IgD-negative memory B cell (primary cell): ENCODE results near the gene KMT2C. TPM values are rescaled to one million over a fixed set of nuclear protein-coding genes. Genes with fewer than 3 reads are reported as not detected.

Experiments used
- H3K27ac Mint-ChIP-seq, 3 donors: one replicate each; pipeline ENCODE4 v1.8.0; 2020 to 2022; ENCODE audit warnings: mild to moderate bottlenecking in 3 of 3, mixed read lengths in 3 of 3, moderate library complexity in 1 of 3
- H3K27me3 Mint-ChIP-seq: one replicate; pipeline ENCODE4 v1.8.0; 2021; ENCODE audit warnings: mixed read lengths
- H3K36me3 Mint-ChIP-seq: one replicate; pipeline ENCODE4 v1.8.0; 2020; ENCODE audit warnings: mild to moderate bottlenecking, mixed read lengths
- H3K4me1 Mint-ChIP-seq, 3 donors: one replicate each; pipeline ENCODE4 v1.8.0; 2020 to 2022; ENCODE audit warnings: mixed read lengths in 3 of 3, mild to moderate bottlenecking in 1 of 3
- H3K4me3 Mint-ChIP-seq, 4 donors: one replicate each; pipeline ENCODE4 v1.8.0; 2020 to 2022; ENCODE audit warnings: mild to moderate bottlenecking in 4 of 4, mixed read lengths in 4 of 4, moderate library complexity in 3 of 4
- H3K9me3 Mint-ChIP-seq, 3 donors: one replicate each; pipeline ENCODE4 v1.8.0; 2020 to 2021; ENCODE audit warnings: mixed read lengths in 3 of 3, mild to moderate bottlenecking in 1 of 3
- polyA plus RNA-seq: library from polyadenylated mRNA; unstranded; fragments of 300-500 nt; fragmentation: Illumina TruSeq; gene quantifications from one replicate; pipeline ENCODE4 v1.2.3, GENCODE V29; 2021

KMT2C gene
- polyA plus RNA-seq, 1 donor from 2014 or later: 23.7 TPM

DNA sequence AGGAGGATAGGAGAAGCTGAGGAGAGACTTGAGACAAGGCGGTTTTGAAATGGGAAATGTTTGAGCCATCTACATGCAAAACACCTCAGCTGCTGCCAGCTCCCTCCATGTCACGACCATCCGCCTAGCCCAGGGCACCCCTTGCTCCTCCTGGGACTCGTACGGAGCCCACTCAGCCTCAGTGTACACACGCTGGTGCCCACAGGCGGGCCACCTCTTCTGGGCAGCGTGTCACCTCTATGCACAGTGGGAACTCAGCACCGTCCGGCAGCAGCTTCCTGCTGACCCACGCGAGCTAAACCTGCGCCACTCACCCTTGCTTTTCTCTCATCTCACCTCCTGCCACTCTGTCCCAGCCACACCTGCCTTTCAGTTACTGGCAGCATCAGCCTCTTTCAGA, 302.0 kb downstream of the KMT2C start:
- Mint-ChIP-seq H3K36me3 (peaks cover 6% of the 10 kb centered on the region), H3K4me1 (peaks cover 0 to 4% (median 0%) of the 10 kb centered on the region in 3 donors), H3K27me3 (no peaks in the 10 kb centered on the region), H3K27ac (peak overlapping the region in 1 of 3 donors; percentile 80), H3K4me3 (peak overlapping the region in 2 of 4 donors; percentile 47 to 48), H3K9me3 (no peaks in the 10 kb centered on the region)

DNA sequence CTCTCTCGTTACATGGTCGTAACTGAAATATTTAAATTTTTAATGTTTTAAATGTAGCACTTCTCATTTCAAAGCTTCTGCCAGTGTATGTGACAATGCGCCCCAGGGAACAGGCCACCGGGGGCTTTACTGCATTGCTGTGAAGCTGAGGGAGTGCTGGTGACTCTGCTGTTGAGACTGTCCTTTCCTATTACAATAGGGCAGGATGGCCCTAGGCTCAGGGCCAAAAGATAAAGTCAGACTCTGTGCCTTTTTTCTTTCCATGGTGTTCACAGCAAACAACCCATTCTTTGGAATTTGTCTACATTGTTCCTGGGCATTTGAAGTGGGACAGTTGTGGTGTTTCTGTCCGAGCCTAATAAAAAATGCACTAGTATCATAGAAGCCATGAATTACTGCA, 303.0 kb downstream of the KMT2C start:
- H3K4me1 Mint-ChIP-seq: peaks cover 0 to 4% (median 0%) of the 10 kb centered on the region in 3 donors
- peaks cover 6% of the 10 kb centered on the region for H3K36me3 Mint-ChIP-seq
- H3K4me3 Mint-ChIP-seq: no peak overlapping the region
- no peaks in the 10 kb centered on the region for H3K27me3 Mint-ChIP-seq
- no peak overlapping the region for H3K27ac Mint-ChIP-seq
- no peaks in the 10 kb centered on the region for H3K9me3 Mint-ChIP-seq

DNA sequence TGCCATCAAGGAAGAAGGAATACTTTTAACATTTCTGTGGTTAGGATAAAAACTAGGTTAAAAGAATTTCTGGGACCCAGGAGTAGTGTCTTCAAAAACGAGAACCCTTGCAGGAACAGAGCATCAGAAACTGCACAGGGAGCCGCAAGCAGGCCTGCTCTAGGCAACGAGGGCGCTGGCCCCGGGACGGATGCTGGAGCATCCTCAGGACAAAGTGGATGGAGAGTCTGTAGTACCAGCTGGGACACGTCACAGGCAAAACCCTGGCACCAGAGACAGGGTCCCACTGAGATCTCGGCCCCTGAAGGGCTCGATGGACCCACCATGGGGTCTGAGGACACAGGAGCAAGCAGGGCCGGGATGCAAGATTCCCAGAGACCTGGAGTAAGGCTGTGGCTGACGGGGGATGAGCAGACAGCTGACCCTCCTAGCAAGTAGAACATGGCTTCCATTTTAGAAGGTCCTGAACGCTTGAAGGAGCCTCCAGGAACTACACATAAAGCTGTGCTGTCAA, 303.8 kb downstream of the KMT2C start:
- H3K4me3 Mint-ChIP-seq: no peak overlapping the region

DNA sequence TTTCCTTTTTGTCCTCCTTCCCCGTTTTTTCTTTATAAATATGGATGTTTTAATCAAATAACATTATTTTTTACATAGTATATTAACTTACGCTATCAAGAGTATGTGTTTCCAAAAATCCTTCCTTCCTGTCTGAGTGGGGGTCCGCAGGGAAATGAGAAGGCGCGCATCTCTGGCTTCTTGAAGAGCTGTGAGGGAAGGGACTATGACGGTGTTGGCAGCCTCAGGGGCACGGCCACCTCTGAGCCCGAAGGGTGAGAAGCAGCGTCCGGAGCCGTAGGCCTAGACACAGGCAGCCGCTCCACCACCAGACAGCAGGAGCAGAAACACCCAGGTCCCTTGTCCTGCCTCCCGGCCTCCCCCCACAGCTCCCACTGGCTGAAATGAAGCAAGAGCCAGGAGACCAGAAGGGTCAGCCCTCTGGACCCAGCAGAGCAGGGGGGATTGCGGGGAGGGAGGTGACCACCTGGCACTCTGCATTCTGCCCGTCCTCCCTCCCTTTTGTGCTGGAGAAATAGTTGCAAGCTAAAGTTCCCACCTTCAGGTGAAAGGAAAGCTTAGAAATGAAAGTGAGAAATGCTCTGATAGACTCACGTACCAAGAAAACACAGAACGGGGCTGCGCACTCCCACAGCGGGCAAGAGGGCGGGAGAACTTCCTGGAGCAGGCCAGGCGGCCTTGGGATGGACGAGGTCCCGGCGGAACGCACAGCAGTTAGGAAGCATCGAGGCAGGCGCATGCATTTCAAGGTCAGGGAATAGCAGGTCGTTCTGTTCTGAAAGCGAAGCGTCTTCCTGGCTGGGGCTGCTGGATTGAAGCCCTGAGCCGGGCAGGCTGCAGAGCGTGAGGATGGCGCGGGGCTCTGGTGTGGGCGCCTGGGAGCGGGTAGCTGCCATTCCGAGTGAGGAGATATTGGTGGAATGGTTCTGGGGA, 304.9 kb downstream of the KMT2C start:
- Mint-ChIP-seq H3K4me3 (no peak overlapping the region), H3K27ac (peak overlapping the region in 2 of 3 donors; percentile 45 to 88), H3K9me3 (no peaks in the 10 kb centered on the region), H3K4me1 (peaks cover 0 to 4% (median 0%) of the 10 kb centered on the region in 3 donors), H3K27me3 (no peaks in the 10 kb centered on the region), H3K36me3 (peaks cover 6% of the 10 kb centered on the region)

More for the DNA sequence above, 303.8 kb downstream of the KMT2C start:
- no peaks in the 10 kb centered on the region for H3K27me3 Mint-ChIP-seq
- peaks cover 6% of the 10 kb centered on the region for H3K36me3 Mint-ChIP-seq
- H3K27ac Mint-ChIP-seq: peak overlapping the region in 2 of 3 donors; percentile 45 to 88
- peaks cover 0 to 4% (median 0%) of the 10 kb centered on the region in 3 donors for H3K4me1 Mint-ChIP-seq
- no peaks in the 10 kb centered on the region for H3K9me3 Mint-ChIP-seq

DNA sequence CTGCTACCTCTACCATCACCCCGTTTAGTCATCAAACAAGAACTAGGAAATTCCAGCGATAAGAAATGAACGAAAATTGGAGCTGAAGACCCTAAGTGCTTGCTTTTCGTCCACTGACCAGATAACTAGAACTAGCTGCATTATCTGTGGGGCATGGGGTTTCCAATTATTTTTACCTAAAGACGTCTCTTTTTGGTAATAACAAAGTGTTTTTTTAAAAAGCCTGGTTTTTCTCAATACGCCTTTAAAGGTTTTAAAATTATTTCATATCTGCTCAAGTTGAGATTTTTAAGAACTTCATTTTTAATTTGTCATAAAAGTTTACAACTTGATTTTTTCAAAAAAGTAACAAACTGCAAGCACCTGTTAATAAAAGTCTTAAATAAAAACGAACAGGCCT, 306.1 kb downstream of the KMT2C start:
- Mint-ChIP-seq H3K27ac (no peak overlapping the region), H3K36me3 (peaks cover 16% of the 10 kb centered on the region), H3K4me1 (peaks cover 0 to 4% (median 0%) of the 10 kb centered on the region in 3 donors), H3K9me3 (peaks cover 1 to 4% (median 4%) of the 10 kb centered on the region in 3 donors), H3K4me3 (no peak overlapping the region), H3K27me3 (no peaks in the 10 kb centered on the region)

DNA sequence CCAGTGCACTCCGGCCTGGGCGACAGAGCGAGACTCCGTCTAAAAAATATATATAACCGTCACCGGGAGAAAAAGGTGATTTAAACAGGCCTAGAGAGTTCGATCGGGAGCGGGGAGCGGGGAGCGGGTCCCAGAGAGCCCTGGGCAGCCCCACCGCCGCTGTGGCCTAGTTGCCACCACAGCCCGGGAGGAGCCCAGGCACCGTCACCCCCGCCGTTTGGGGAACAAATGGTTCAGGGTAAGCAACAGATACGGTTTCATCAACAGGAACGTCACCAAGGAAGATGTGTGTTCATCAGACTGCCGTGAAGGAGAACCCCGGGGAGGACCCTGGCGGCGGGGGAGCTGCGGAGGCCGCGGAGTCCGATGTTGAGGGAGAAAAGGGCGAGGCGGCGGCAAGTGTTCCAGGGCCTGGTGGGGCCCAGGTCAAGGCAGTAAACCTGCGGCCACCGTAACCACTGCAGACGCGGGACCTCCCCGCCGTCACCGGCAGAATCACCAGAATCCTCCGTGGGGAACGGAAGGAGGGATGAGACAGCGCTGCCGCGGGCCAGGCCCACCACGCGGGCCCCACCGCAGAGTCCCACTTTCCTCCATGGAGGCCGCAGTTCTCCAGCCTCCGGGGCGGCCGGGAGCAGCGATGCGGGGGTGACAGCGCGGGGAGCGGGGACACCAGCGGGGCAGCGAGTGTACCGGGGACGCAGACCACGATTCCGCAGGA, 306.9 kb downstream of the KMT2C start:
- no peak overlapping the region for H3K4me3 Mint-ChIP-seq
- peaks cover 18% of the 10 kb centered on the region for H3K36me3 Mint-ChIP-seq
- no peaks in the 10 kb centered on the region for H3K27me3 Mint-ChIP-seq
- H3K9me3 Mint-ChIP-seq: peaks cover 4 to 12% (median 6%) of the 10 kb centered on the region in 3 donors
- H3K27ac Mint-ChIP-seq: no peak overlapping the region
- peaks cover 0 to 4% (median 0%) of the 10 kb centered on the region in 3 donors for H3K4me1 Mint-ChIP-seq

DNA sequence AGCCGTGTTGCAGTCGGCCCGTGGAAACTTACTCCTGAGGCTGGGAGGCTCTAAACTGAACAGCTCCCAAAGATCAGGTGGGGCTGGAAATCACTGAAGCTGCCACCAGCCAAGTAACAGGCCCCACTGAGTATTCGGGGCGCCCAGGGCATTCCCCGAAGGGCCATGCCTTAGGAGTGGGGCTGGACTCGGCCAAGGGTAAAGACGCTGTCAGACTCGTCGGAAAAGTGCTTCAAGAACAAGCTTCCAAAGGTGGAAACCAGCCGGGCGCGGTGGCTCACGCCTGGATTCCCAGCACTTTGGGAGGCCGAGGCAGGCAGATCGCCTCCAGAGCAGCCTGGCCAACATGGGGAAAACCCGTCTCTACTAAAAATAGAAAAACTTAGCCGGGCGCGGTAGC, 307.6 kb downstream of the KMT2C start:
- no peak overlapping the region for H3K4me3 Mint-ChIP-seq
- H3K27ac Mint-ChIP-seq: no peak overlapping the region
- H3K9me3 Mint-ChIP-seq: peaks cover 4 to 12% (median 6%) of the 10 kb centered on the region in 3 donors
- H3K36me3 Mint-ChIP-seq: peaks cover 18% of the 10 kb centered on the region
- peaks cover 0 to 2% (median 0%) of the 10 kb centered on the region in 3 donors for H3K4me1 Mint-ChIP-seq
- no peaks in the 10 kb centered on the region for H3K27me3 Mint-ChIP-seq

DNA sequence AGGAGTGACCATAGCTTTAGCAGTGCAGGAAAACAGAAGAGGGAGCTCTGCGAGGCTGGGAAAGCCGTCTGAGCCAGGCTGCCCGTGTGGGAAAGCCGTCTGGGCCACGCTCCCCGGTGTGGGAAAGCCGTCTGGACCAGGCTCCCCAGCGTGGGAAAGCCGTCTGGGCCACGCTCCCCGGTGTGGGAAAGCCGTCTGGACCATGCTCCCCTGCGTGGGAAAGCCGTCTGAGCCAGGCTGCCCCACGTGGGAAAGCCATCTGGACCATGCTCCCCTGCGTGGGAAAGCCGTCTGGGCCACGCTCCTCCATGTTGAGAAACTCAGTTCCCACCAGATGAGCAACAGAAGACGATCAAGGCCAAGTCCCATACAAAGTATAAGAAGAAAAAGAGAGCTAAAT, 308.6 kb downstream of the KMT2C start:
- no peaks in the 10 kb centered on the region for H3K27me3 Mint-ChIP-seq
- H3K27ac Mint-ChIP-seq: peak overlapping the region in 1 of 3 donors; percentile 14
- H3K9me3 Mint-ChIP-seq: peaks cover 4 to 12% (median 6%) of the 10 kb centered on the region in 3 donors
- peaks cover 22% of the 10 kb centered on the region for H3K36me3 Mint-ChIP-seq
- H3K4me3 Mint-ChIP-seq: no peak overlapping the region
- H3K4me1 Mint-ChIP-seq: peaks cover 0 to 1% (median 0%) of the 10 kb centered on the region in 3 donors

DNA sequence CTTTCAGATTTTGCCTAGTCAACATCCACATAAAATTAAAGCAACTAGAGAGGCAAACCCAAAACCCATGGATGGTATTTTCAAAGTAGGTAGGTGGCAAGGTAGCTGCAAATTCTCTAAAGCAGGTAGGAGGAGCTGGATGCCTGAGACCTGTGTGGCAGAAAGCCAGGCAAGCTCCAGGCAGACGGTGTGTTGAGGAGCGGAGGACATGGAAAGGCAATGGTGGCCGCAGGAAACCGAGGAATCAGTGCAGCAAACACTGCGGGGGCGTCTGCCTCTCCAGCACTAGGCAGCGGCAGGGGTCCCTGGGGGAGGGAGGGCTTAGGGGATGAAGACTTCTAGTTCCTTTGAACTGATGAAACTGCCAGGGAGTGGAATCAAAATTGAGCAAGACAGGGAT, 309.1 kb downstream of the KMT2C start:
- Mint-ChIP-seq H3K27me3 (no peaks in the 10 kb centered on the region), H3K36me3 (peaks cover 22% of the 10 kb centered on the region), H3K9me3 (peaks cover 4 to 12% (median 6%) of the 10 kb centered on the region in 3 donors), H3K4me3 (no peak overlapping the region), H3K27ac (peak overlapping the region in 2 of 3 donors; percentile 23 to 39), H3K4me1 (peaks cover 0 to 1% (median 0%) of the 10 kb centered on the region in 3 donors)

DNA sequence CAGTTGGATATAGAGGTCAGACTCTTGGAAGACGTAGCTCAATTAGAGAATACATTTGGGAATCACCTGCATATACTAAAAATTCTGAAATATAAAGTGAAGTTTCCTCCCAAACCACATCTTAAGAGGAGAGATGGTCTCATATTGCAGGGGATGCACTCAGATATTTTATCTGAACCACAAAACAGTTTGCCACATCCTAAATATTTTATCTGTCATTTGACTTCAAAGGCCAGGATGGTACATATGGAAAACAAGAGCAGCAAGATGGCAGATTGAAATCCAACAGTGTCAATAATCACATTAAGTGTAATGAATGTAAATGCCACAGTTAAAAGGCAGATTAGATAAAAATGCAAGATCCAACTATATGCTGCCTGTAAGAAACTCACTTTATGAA, 313.3 kb downstream of the KMT2C start:
- H3K4me1 Mint-ChIP-seq: peaks cover 0 to 1% (median 0%) of the 10 kb centered on the region in 3 donors
- no peak overlapping the region for H3K27ac Mint-ChIP-seq
- peaks cover 27% of the 10 kb centered on the region for H3K36me3 Mint-ChIP-seq
- H3K27me3 Mint-ChIP-seq: no peaks in the 10 kb centered on the region
- peaks cover 4 to 12% (median 6%) of the 10 kb centered on the region in 3 donors for H3K9me3 Mint-ChIP-seq
- H3K4me3 Mint-ChIP-seq: peak overlapping the region in 1 of 4 donors; percentile 67

DNA sequence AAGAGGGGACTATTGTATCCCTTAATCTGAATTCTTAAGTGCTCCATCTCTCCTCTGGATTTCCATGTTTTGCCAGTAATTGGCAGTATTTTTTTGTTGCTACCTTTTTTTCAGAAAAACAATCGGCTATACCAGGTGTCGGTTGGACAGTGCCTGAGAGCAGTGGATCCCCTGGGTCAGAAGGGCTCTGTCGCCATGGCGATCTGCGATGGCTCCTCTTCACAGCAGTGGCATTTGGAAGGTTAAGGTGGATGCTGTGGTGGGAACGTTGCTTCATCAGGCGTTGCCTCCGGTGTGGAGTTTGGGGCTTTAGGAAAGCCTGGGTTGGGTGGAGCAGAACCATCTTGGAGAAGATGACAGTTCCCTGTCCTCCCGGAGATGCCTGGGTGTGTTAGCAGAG, 314.4 kb downstream of the KMT2C start:
- H3K27me3 Mint-ChIP-seq: no peaks in the 10 kb centered on the region
- H3K4me3 Mint-ChIP-seq: no peak overlapping the region
- peaks cover 27% of the 10 kb centered on the region for H3K36me3 Mint-ChIP-seq
- peaks cover 4 to 12% (median 6%) of the 10 kb centered on the region in 3 donors for H3K9me3 Mint-ChIP-seq
- peaks cover 0 to 1% (median 0%) of the 10 kb centered on the region in 3 donors for H3K4me1 Mint-ChIP-seq
- H3K27ac Mint-ChIP-seq: no peak overlapping the region

DNA sequence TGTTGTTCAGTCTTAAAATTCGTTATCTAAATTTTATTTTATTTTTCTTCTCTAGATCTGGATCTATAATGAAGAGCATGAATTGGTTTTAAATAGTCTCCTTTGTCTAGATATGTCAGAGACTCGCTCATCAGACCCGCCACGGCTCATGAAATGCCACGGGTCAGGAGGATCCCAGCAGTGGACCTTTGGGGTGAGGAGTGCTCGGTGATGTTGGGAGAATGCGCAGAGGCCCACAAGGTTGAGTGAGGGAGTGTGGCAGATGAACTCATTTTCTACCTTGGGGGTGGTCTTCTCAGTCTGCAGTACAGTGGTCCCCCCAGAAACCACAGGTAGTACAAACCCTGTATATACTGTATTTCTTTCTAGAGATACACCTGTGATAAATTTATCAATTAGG, 315.0 kb downstream of the KMT2C start:
- Mint-ChIP-seq H3K27ac (no peak overlapping the region), H3K9me3 (peaks cover 4 to 12% (median 6%) of the 10 kb centered on the region in 3 donors), H3K36me3 (peaks cover 27% of the 10 kb centered on the region)

DNA sequence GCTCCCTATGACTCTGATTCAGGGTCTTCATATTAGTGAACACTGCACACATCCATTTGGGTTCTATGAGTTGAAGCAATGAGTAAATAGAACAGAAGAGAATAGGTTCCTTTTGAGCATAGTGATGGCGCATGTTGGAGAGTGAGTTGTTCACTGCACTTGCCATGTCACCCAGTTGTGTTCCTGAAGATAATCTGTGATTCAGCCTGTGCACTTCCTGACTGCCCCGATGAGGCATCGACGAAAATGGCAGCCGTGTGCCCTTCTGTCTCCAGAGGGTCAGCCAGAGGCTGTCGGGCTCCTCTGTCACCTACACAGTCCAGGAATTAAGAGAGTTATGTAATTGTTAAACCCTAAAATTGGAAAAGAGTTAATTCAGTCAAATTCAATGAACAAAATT, 315.6 kb downstream of the KMT2C start:
- peaks cover 4 to 12% (median 6%) of the 10 kb centered on the region in 3 donors for H3K9me3 Mint-ChIP-seq
- no peak overlapping the region for H3K27ac Mint-ChIP-seq
- no peaks in the 10 kb centered on the region for H3K27me3 Mint-ChIP-seq
- peaks cover 22% of the 10 kb centered on the region for H3K36me3 Mint-ChIP-seq
- peaks cover 0 to 1% (median 0%) of the 10 kb centered on the region in 3 donors for H3K4me1 Mint-ChIP-seq
- H3K4me3 Mint-ChIP-seq: no peak overlapping the region

More for the DNA sequence above, 315.0 kb downstream of the KMT2C start:
- H3K4me1 Mint-ChIP-seq: peaks cover 0 to 1% (median 0%) of the 10 kb centered on the region in 3 donors
- no peaks in the 10 kb centered on the region for H3K27me3 Mint-ChIP-seq
- H3K4me3 Mint-ChIP-seq: no peak overlapping the region

DNA sequence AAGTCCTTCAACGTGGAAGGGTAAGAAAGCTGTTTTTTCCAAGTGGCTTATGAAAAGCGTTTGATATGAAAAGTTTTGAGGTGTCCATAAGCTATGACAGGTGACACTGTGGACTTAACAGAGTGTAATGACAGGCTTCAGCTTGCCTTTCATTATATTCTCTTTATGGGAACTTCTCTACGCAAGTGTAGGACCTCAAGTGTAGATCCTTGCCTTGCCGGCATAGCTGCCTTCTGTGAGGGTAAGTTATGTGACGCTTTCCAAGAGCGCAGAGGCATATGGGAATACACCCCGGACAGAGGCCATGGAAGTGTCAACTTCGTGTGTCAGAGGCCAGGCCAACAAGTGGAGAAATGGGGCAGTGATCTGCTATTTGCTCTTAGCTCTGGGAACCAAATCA, 318.4 kb downstream of the KMT2C start:
- H3K36me3 Mint-ChIP-seq: peaks cover 9% of the 10 kb centered on the region
- no peaks in the 10 kb centered on the region for H3K4me1 Mint-ChIP-seq
- no peaks in the 10 kb centered on the region for H3K27me3 Mint-ChIP-seq
- H3K4me3 Mint-ChIP-seq: no peak overlapping the region
- H3K27ac Mint-ChIP-seq: no peak overlapping the region
- no peaks in the 10 kb centered on the region for H3K9me3 Mint-ChIP-seq
